Camera-type eye (tissue), 1 donor: Measurements from ENCODE around the gene GGT1. TPM values are rescaled to one million over a fixed set of nuclear protein-coding genes. Genes with fewer than 3 reads are reported as not detected.

ENCODE experiments used
- total RNA-seq: library from RNA; depleted of rRNA; stranded (reverse); fragments of >200 nt; gene quantifications from one replicate; pipeline ENCODE4 v1.2.3, GENCODE V29; 2014

GGT1 gene
- total RNA-seq = 6.3 TPM

GRCh38 chr22:24602847-24603769 is at the start of gene GGT1:
Gene GGT1 (plus strand): TSS chr22:24603193. CDS start chr22:24611082, 7,889 bp downstream.

GRCh38 chr22:24554313-24555164 is 48.5 kb upstream of the GGT1 start, which contains the start of gene GUCD1:
Gene GUCD1 (minus strand): TSS chr22:24555138. CDS start chr22:24554991, 147 bp downstream.

GRCh38 chr22:24555165-24556039 is 47.6 kb upstream of the GGT1 start, which contains the start of gene SNRPD3:
Gene SNRPD3 (plus strand): TSS chr22:24555999. CDS start chr22:24557675, 1,676 bp downstream.

GRCh38 chr22:24592851-24593558 is 10.0 kb upstream of the GGT1 start, which contains the start of gene LRRC75B:
Gene LRRC75B (minus strand): TSS chr22:24593073. CDS start chr22:24593039, 34 bp downstream.

Other genes starting within 250 kb of the GGT1 start
- 18.5 TPM for gene ADORA2A, start 175.6 kb upstream of the GGT1 start, total RNA-seq
- 2.5 TPM for gene UPB1, start 107.9 kb upstream of the GGT1 start, total RNA-seq
- gene GUCD1, start 48.1 kb upstream of the GGT1 start, total RNA-seq = 54.0 TPM
- 214 TPM for gene SNRPD3, start 47.2 kb upstream of the GGT1 start, total RNA-seq
- 16.0 TPM for gene LRRC75B, start 10.1 kb upstream of the GGT1 start, total RNA-seq
- gene PIWIL3, start 171.5 kb downstream of the GGT1 start, total RNA-seq = not detected
- gene SGSM1, start 203.0 kb downstream of the GGT1 start, total RNA-seq = 3.6 TPM